NOMO-1 (cell line): ENCODE data around the gene PARS2.

ENCODE experiments used
- DNase-seq, 2 experiments: peaks; one replicate each; lab custom pipeline; 2025; ENCODE audit not compliant: unreplicated experiment in 2 of 2; lab: John Stamatoyannopoulos, UW

Gene PARS2

DNA sequence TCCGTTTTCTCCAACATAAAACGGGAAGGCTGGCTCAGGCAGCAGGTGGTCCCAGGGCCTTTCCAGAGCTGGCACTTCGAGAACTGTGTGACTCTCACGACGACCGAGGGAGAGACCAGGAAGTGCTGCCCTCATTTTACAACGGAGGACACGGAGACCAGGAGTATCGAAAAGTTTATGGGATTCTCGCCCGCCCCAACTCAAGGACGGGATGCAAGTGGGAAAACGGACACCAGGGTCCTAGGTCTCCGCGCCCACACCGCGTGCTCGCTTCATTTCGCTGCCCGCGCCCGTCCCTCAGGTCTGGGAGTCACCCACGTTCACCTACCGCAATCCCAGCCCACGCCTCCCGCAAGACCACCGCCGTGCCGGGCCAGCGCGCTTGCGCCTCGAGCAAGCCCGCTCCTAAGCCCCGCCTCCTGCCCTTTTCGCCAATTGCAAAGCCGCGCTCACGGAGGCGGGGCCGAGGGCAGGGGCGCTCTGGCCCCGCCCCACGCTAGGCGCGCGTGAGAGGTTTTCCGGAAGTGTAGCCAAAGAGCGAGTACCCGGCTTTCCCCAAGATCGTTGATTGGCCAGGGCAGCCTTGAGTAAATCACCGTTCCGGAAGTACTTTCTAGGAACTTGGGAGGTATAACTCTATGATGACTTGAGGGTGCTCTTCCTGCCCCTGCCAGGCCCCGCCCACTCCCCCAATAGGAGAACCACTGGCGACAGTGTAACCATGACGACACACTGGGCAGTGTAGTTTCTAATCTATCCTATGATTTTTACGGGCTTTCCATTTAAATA lies at the start of gene PARS2:
TSS of gene PARS2 (minus strand) at position 391 of the 789 bp plus-strand sequence. CDS start 5,362 bp downstream, outside the sequence.
- peak; percentile 99 to 100 for DNase-seq

DNA sequence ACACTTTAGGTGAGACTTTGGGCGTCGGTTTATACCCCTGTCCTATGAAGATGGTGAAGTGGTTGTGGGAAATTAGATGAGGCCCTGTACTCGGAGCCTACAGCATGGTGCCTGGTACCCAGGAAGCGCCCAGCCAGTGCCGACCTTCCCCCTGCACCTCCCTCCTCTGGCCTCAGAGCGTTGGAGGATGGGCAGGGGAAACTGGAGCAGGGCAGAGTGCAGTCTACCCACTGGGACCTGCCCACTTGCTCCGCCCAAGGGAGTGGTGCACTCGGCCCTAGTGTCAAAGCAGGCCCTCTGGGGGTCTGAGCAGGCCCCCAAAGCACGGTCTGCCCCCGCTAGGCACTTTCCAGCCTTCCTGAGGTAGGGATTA lies 49.8 kb upstream of the PARS2 start:
- no peak for DNase-seq

DNA sequence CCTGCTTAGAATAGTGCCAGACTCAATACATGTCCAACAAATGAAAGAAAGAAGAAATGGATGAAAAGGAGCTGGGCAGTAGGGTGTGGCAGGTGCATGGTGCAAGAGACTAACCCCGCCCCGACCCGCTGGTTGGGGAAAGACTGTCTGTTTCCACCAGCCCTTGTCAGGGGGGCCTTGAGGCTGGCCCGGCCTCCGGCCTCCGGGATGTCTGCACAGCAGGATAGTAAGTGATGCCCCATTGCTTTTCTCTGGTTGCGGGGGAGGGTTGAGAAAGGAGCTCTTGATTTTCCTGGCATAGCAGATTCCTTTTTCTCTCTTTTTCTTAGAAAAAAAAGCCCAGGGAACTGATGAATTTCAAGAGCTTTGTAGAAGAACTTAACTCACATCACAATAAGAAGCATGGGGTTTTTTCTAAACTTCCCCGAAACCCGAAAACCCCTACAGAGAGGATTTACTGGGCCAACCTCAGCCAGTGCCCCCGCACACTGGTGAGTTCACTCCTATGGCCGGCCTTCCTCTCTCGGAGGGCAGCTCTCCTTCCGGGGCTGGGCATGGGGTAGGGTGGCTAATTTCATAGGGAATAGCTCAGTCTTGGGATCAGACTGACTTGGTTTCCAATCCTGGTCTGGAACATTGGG lies 49.3 kb upstream of the PARS2 start:
- DNase-seq = no peak

DNA sequence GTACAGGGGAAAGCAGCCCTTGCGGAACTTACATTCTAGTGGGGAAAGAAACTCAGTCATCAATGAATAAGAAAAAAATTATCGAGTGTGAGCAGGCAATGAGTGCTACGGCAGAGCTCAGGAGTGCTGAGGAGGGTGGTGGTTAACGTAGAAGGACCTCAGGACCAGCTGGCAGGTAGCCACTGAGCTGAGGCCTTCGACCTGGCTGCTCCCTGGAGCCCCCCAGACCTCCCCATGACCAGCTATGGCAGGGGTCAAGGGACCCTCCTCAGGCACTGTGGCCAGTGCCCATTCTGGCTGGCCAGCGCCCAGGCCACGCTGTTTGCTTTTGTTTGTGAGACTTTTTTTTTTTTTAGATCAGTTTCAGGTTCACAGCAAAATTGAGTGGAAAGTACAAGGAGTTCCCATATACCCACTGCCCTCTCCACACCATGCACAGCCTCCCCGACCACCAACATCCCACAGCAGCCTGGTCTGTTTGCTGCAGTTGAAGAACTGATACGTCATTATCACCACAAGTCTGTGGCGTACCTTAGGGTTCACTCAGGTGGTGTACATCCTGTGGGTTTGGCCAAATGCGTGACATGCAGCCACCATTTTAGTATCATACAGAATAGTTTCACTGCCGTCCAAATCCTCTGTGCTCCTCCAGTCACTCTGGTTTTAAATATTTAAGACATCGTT lies 48.6 kb upstream of the PARS2 start:
- no peak for DNase-seq

DNA sequence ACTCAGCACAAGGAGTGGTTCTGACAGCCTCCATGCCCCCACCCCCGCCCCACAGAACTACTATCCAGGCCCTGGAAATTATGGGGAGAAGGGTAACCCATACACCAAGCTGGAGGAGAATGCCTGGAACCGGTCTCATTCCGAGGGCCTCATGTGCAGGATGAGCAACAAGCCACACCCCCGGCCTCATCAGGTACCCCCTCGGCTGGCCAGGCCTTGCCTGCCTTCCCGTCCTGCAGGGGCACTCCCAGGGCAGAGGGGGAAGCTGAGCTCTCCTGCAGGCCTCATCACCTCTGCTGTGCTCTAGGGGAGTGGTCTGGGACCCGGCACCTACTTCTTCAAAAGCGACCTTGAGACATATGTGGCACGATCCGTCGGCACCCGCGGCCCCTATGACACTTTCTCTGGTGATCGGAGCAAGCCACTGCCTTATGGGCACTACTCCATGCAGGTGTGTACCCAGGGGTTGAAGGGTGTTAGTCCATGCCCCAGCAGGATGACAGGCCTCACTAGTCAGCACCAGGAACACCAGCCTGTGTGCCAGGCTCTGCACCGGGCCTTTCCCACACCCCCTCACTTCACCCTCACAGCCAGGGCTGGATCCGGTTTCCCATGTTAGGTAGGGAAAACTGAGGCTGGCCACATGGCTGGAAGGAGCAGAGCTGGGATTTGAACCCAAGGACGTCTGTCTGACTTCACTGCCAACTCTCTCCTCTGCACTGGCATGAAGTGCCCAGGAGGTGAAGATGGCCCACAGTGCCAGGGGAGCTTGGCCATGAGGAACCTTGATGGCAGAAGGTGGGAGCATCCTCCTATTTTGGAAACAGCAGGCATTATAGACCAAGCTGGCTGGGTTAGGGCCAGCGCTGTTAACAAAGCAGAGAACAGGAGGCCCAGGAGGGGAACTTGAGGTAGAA lies 47.7 kb upstream of the PARS2 start:
- no peak for DNase-seq

DNA sequence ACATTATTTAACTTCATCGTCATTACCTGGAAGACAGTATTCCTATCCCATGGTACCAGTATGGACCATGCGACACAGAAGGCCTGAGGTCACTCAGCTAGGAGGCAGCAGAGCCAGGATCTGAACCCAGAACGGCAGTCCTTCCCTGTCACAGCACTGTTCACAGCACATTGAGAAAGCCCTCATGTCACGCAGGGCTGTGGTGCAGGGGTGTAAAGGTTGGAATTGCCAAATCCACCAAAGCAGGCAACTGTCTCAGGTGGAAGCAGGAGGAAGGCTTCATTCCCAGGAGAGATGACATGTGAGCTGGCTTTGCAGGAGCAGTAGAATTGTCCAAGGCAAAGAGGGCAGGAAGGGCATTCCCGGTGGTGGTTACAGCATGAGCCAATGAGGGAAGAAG lies 46.7 kb upstream of the PARS2 start:
- DNase-seq = no peak

DNA sequence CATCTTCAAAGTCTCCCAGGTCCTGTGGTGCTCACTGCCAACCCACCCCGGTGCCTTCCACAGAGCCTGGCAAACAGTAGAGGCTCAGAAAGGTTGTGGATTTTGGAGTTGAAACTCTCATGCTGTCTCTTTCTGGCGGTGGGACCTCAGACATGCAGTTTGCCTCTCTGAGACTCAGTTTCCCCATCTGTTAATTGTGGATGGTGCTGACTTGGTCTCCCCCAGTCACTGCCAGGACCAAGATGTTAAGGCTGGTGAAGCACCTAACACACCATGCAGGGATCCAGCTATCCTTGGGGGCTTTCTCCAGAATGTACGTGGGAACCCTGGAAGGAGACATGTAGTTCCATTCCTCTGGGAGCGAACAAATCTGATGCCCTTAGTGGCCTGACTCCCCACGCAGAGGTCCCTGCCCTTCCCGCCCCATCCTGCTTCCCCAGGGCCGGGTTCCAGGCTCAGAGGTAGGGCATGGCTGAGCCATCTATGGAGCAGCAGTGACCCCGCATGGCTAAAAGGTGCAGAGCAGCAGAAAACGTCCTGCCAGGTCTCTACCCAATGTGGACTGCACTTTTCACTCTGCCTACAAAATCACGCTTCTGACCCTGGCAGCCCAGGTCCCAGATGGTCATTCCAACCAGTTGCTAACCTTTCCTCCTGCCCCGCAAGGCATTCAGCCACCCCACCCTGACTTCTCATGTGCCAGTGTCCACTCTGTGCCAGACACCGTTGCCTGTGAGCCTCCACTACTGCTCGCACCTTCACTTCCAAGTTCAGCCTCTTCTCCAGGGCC lies 46.0 kb upstream of the PARS2 start:
- DNase-seq = peak; percentile 23 to 39

DNA sequence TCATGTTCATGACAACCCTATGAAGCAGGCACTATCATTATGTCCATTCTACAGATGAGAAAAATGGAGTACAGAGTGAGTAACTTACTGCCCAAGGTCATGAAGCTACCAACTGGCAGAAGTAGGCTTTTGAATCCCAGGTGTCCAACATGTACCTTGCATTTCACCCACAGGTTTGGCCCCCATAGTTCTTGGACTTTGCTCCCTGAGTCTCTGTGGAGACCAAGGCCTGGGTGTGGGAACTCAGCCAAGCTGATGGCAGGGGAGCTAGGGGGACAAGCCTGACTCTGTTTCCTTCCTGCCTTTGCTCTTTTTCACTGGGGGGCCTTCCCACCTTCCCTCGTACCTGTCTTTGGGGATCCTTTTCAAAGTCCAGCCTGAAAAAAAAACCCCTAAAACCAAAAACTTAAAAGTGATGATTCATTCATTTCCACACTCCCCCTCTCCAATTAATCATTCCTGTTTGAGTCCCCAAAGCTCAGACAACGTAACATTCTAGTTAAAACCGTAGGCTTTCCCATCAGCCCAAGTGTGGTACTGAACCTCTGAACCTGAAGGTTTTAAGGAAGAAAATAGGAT lies 45.3 kb upstream of the PARS2 start:
- no peak for DNase-seq

DNA sequence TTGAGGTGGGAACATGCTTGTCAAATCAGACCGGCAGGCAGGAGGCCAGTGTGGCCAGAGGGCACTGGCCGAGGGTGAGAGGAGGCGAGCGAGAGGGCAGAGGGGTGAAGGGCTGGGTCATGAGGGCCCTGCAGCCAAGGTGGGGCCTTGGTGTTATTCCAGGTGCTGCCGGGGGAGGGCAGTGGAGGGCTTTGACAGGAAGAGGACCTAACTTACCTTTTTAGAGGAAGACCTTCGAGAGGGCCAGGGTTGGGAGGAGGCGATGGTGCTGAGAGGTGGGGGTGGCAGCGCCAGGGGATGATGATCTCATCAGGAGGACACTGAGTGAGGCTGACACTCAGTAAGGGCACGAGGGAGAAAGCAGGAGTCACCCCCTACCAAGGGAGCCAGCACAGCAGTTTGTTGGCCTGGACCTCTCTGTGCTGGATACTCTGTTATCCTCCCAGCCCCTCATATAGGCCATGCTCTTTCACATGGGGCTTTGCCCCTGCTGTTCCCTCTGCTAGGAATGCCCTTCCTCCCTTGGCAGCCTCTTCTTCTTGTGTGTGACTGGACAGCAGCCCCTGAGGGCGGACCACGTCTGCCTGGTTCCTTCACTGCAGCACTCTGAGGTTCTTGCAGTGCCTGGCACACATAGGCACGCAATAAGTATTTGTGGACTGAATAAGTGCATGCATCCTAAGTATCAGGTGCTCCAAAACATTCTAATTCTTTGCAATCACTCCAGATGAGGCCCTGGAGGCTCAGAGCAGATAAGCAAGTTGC lies 44.3 kb upstream of the PARS2 start:
- DNase-seq = no peak

DNA sequence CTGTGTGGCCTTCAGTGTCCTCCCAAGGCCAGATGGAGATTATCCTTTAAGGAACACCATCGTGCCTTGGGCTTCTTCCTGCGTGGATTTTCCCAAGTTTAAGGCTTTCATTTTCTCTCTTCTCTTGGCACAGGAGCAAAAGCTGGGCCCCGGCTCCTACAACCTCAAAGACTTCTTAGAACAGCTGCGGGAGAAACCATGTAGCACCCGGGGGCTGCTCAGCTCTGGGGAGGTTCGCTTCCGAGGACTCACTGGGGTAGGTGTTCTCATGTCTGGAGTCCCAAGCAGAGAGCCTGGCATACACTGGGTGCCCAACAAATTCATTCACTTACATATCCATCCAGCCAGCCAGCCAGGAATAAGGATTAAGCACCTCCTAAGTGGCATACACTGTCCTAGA lies 43.4 kb upstream of the PARS2 start:
- no peak for DNase-seq

DNA sequence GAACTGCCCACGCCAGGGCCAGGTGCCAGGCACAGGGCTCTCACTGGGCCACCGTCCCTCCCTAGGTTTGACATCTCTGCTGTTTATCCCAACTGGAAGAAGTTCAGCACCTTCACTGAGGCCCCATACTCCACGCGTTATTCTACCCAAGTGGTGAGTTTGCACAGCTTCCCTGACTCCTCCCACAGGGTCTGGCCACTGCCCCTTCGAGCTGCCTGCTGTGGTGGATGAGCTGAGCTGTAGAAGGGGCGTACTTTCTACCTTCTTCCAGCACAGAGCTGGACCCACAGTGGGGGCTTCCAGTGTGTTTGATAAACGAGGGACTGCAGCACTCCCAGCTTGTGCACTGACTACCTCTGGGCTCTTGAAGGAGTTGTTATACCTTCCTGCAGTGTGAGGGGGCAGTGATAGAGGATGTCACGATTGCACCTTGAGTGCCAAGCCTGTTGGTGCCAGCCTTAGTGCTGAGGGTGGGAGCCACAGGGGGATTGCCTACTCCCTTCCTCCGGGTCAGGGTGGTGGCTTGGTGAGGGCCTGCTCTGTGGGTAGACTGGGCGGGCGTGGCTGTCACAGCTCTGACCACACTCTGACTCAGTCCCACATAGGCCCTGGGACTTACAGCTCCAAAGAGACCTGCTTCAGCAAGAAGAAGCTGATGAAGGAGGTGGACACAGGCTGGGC lies 42.7 kb upstream of the PARS2 start:
- no peak for DNase-seq

DNA sequence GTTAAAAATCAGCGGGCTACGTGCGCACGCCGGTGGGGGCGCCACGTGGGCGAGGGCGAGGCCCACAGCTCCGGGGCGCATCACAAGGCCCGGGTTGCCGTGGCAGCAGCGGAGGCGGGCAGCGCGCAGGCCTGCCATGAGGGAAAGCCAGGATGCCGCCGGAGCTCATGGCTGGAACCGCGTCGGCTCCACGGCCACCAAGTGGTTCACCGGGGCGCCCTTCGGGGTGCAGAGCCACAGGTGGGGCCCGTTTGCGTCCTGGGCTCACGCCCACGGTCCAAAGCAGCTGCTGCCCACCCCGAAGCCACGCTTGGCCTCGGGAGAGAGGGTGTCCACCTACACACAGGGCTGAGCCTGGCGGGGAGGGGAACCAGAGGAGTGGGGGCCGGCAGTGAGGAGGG lies 41.7 kb upstream of the PARS2 start:
- no peak for DNase-seq

DNA sequence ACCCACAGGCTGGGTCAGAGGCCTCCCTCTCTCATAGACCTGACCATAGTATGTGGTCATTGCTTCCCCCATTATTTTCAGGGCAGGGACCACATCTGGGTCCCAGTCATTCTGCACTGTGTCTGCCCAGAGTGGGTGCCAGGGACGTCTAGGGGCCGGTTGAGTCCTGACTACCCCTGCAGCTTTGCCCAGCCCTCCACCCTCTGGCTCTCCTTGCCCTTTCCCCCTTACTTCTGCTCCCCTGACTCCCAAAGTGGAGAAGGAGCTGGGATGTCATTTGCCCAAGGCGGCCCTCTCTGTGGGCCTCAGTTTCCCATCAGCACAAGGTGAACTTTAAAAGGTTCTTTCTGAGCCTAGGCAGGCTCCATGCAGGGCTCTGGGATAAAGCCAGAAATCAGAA lies 41.1 kb upstream of the PARS2 start:
- no peak for DNase-seq

DNA sequence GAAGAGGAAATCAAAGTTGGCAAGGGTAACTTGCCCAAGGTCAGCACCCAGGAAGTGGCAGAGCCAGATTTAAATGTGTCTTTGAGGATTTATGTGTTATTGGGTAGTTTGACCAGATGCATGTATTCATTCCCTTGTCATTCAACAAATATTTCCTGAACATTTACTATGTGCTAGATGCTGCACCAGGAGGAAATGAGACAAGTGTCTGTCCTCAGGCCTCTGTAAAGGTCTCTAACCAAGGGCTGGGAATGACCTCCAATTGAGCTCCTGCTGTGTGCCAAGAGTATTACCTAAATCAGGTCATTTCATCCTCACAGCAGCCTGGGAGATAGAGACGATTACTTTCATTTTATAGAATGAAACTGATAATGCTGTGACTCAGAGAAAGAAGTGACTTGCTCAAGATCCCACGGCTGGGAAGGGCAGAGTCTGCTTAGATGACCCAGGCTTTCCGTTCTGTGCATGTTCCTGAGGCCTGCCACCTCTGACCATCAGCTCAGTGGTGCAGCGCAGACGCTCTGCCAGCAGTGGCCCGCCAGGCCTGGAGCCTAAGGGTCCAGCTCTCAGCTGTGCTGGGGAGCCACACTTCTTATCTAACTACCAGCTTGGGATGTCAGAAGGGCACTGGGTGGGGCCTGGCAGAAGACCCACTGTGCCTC lies 40.3 kb upstream of the PARS2 start:
- no peak for DNase-seq

DNA sequence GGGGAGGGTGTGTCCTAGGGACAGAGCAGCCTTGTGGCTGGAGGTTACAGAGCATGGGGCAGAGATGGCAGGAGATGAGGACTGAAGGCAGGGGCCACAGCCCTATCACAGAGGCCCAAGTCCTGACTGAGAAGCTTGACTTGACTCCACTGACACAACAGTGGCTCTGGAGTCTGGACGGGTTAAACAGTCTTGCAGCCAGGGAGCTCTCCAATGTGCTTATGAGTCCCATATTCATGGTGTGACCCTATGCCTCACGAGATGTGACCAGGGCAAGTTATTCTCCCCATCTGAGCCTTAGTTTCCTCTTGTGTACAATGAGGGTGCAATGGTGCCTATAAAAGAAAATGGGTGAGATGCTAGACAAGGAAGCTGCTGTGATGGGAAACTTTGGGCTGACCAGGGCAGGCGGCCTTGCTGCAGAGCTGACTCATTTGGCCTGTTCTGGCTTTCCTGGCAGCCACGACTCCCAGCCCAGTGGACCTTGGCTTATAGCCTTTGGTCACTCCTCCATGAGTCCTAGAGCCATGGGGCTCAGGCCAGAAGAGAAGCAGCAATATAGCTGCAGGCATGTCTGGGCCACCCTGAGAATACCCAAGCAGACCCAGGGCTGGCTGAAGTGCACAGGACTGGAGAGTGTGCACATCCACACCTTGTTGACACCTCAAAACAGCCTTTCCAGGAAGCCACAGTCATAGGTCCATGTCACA lies 39.6 kb upstream of the PARS2 start:
- DNase-seq = no peak

DNA sequence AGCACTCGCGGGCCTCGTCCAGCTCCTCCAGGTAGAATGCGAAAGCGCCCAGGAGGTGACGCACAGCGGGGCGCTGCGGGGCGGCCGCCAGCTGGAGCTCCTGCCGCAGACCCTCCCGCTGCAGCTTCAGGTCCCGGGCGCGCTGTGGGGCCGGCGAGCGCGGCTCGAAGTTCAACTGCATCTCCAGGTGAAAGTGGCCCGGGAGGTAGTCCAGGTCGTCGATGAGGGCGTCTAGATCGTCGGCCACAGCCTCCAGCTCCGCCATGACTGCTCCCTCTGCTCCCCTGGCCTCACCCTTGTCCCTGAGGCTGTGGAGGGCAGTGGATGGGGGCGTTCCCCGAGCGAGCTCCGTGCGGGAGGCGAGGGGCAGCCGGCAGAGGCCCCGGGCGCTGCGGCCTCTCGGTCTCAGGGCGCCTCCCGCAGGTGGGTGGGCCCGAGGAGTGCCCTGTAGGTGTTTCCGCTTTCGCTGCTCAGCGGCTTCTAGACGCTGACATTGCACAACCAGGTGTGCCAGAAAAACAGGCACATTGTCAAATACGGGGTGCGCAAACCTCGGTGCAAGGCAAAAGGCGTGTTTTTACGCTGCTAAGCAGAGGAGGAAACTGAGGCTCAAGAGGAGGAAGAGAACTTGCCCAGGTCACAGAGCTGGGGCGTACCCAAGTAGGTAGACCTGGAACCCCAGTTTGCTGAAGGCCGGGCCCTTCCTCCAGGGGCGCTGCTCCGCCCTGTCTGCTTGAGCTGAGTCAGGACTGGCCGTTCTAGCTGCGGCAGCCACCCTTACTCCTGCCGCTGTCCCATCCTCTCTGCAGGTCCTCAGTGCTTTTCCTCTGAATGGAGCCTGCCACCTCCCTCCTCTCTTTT lies 36.8 kb upstream of the PARS2 start, which contains the start of gene TTC22:
TSS of gene TTC22 (minus strand) at position 425 of the 861 bp plus-strand sequence. CDS start at position 265, 160 bp downstream.
- peak; percentile 78 for DNase-seq
